KMS-11 (cell line): ENCODE results near the gene FADS1.

Source experiments
- H2AFZ ChIP-seq: fragments of 200-600 bp; sonication (generic); 2 replicates; pipeline ENCODE4 v1.6.1; 2016; ENCODE audit warnings: antibody characterized with exemption, mixed run types, low read depth
- H3K27ac ChIP-seq: fragments of 200-600 bp; sonication (generic); 2 replicates; pipeline ENCODE4 v1.6.1; 2016; ENCODE audit warnings: mild to moderate bottlenecking, mixed run types
- H3K27me3 ChIP-seq: fragments of 200-600 bp; sonication (generic); 2 replicates; pipeline ENCODE4 v1.6.1; 2017; ENCODE audit warnings: mild to moderate bottlenecking, low read depth, mixed run types, moderate library complexity; ENCODE audit not compliant: insufficient read depth
- H3K36me3 ChIP-seq: fragments of 200-600 bp; sonication (generic); 2 replicates; pipeline ENCODE4 v1.6.1; 2017; ENCODE audit warnings: mild to moderate bottlenecking, mixed run types; ENCODE audit not compliant: insufficient read depth
- H3K4me1 ChIP-seq: fragments of 200-600 bp; sonication (generic); 2 replicates; pipeline ENCODE4 v1.6.1; 2016; ENCODE audit warnings: mild to moderate bottlenecking, low read depth, mixed run types; ENCODE audit not compliant: poor library complexity, severe bottlenecking
- H3K4me2 ChIP-seq: fragments of 200-600 bp; sonication (generic); 2 replicates; pipeline ENCODE4 v1.7.0; 2016; ENCODE audit warnings: mild to moderate bottlenecking, mixed run types
- H3K4me3 ChIP-seq: fragments of 200-600 bp; sonication (generic); IDR thresholded peaks from 2 replicates; pipeline ENCODE4 v1.6.1; 2017; ENCODE audit warnings: low read depth, low read length, mixed read lengths; ENCODE audit not compliant: insufficient read depth
- H3K79me2 ChIP-seq: fragments of 200-600 bp; sonication (generic); 2 replicates; pipeline ENCODE4 v1.6.1; 2016; ENCODE audit warnings: low read depth, mixed run types; ENCODE audit not compliant: insufficient read depth
- H3K9ac ChIP-seq: fragments of 200-600 bp; sonication (generic); 2 replicates; pipeline ENCODE4 v1.6.1; 2016; ENCODE audit warnings: mild to moderate bottlenecking, mixed run types
- H4K20me1 ChIP-seq: fragments of 200-600 bp; sonication (generic); 2 replicates; pipeline ENCODE4 v1.6.1; 2016; ENCODE audit warnings: mild to moderate bottlenecking, mixed run types; ENCODE audit not compliant: insufficient read depth
- CTCF ChIP-seq: fragments of 200-600 bp; sonication (generic); conservative IDR thresholded peaks from 2 replicates; pipeline ENCODE4 v1.6.1; 2017; ENCODE audit warnings: low read depth, mild to moderate bottlenecking, antibody characterized with exemption, low read length, moderate library complexity, mixed read lengths

The FADS1 gene

GRCh38 chr11:61816736-61817455 lies at the start of gene FADS1:
TSS of gene FADS1 (minus strand) at chr11:61817003. CDS start at chr11:61816929, 74 bp downstream.
- H3K27ac ChIP-seq: peak within 1 kb of the TSS; percentile 48; the same call in 1 of the 2 replicates
- TF ChIP-seq CTCF: peak; percentile 45
- H4K20me1 ChIP-seq: no peaks in the 10 kb centered on the region
- no peak within 1 kb of the TSS for H3K4me3 ChIP-seq
- peak within 1 kb of the TSS; percentile 67 for H3K9ac ChIP-seq
- no peaks in the 10 kb centered on the region for H3K27me3 ChIP-seq
- peak within 1 kb of the TSS; percentile 63 for H2AFZ ChIP-seq
- H3K79me2 ChIP-seq: no peaks in the 10 kb centered on the region
- no peaks in the 10 kb centered on the region for H3K36me3 ChIP-seq
- H3K4me1 ChIP-seq: peaks cover 8% of the 10 kb centered on the region
- H3K4me2 ChIP-seq: peak within 1 kb of the TSS; percentile 92

- no peak overlapping the region for H3K27ac ChIP-seq
- H3K9ac ChIP-seq: no peak overlapping the region
- H3K79me2 ChIP-seq: no peaks in the 10 kb centered on the region
- no peaks in the 10 kb centered on the region for H3K27me3 ChIP-seq
- H3K36me3 ChIP-seq: no peaks in the 10 kb centered on the region
- H3K4me3 ChIP-seq: no peak overlapping the region
- H2AFZ ChIP-seq: no peak overlapping the region
- no peaks in the 10 kb centered on the region for H3K4me1 ChIP-seq
- TF ChIP-seq CTCF: no peak
- no peak overlapping the region for H3K4me2 ChIP-seq
- no peaks in the 10 kb centered on the region for H4K20me1 ChIP-seq
Measured at GRCh38 chr11:61866231-61866957, 49.6 kb upstream of the FADS1 start.

- Histone ChIP-seq H3K4me1 (no peaks in the 10 kb centered on the region), H3K9ac (no peak overlapping the region), H3K4me2 (no peak overlapping the region), H3K27ac (no peak overlapping the region), H3K4me3 (no peak overlapping the region), H3K27me3 (no peaks in the 10 kb centered on the region), H4K20me1 (no peaks in the 10 kb centered on the region), H3K36me3 (no peaks in the 10 kb centered on the region), H2AFZ (no peak overlapping the region), H3K79me2 (no peaks in the 10 kb centered on the region)
- TF ChIP-seq CTCF: no peak
Measured at GRCh38 chr11:61864814-61865775, 48.3 kb upstream of the FADS1 start.

GRCh38 chr11:61863548-61864081 lies 46.8 kb upstream of the FADS1 start:
- no peak overlapping the region for H3K4me3 ChIP-seq
- no peak overlapping the region for H3K4me2 ChIP-seq
- no peaks in the 10 kb centered on the region for H3K36me3 ChIP-seq
- H3K9ac ChIP-seq: no peak overlapping the region
- H3K4me1 ChIP-seq: no peaks in the 10 kb centered on the region
- no peaks in the 10 kb centered on the region for H3K27me3 ChIP-seq
- no peaks in the 10 kb centered on the region for H3K79me2 ChIP-seq
- TF ChIP-seq CTCF: no peak
- no peak overlapping the region for H3K27ac ChIP-seq
- no peak overlapping the region for H2AFZ ChIP-seq
- H4K20me1 ChIP-seq: no peaks in the 10 kb centered on the region
